Gastrocnemius medialis (tissue), 4 donors: ENCODE results near the gene BCL2L1.

Source experiments
- CTCF ChIP-seq, 5 experiments: fragments of 450-650 bp in 3 of 5; fragments of 200-600 bp in 2 of 5; sonication (generic) in 2 of 5; IDR thresholded peaks in 4 of 5; conservative IDR thresholded peaks in 1 of 5; 1 replicate in 4 of 5; 2 replicates in 1 of 5; pipeline ENCODE4 v1.5.1; 2016 to 2019; ENCODE audit warnings: antibody characterized with exemption in 5 of 5, mild to moderate bottlenecking in 3 of 5, moderate library complexity in 3 of 5
- POLR2A ChIP-seq, 2 donors: fragments of 450-650 bp; IDR thresholded peaks; one replicate each; pipeline ENCODE4 v1.6.1; 2017; ENCODE audit warnings: antibody characterized with exemption in 2 of 2, mild to moderate bottlenecking in 2 of 2, moderate library complexity in 2 of 2

- TF ChIP-seq CTCF (IDR thresholded peaks at IDR 0.05 in 4 of 5, conservative IDR thresholded peaks at IDR 0.05 in 1 of 5): no peak
- no peak for TF ChIP-seq POLR2A (IDR thresholded peaks at IDR 0.05)
Measured at GRCh38 chr20:31707258-31707615, 15.4 kb downstream of the BCL2L1 start.
